Measurements from ENCODE around the gene EHMT1.
"Not testable (repeated sequence)": the region's sequence is repeated elsewhere in the genome, so short reads cannot be mapped to it uniquely, and the experiment has no call there.

EHMT1 gene

GRCh38 chr9:137878146-137878941, 259.5 kb downstream of the EHMT1 start:
- Mint-ChIP-seq H3K4me3 (no peak overlapping the region), H3K27me3 (ENCODE audit: low read depth) (peaks cover 5% of the 10 kb centered on the region), H3K9me3 (no peaks in the 10 kb centered on the region), H3K27ac (no peak overlapping the region), H3K36me3 (ENCODE audit: low read depth) (no peaks in the 10 kb centered on the region), H3K4me1 (ENCODE audit: low read depth) (peaks cover 2% of the 10 kb centered on the region)

GRCh38 chr9:137879052-137879451, 260.2 kb downstream of the EHMT1 start:
- H3K36me3 Mint-ChIP-seq (ENCODE audit: low read depth), result no peaks in the 10 kb centered on the region
- no peak overlapping the region for H3K4me3 Mint-ChIP-seq
- peaks cover 2% of the 10 kb centered on the region for H3K4me1 Mint-ChIP-seq (ENCODE audit: low read depth)
- H3K27ac Mint-ChIP-seq, result no peak overlapping the region
- peaks cover 5% of the 10 kb centered on the region for H3K27me3 Mint-ChIP-seq (ENCODE audit: low read depth)
- no peaks in the 10 kb centered on the region for H3K9me3 Mint-ChIP-seq

GRCh38 chr9:137879566-137880150, 260.9 kb downstream of the EHMT1 start:
- Mint-ChIP-seq H3K36me3 (ENCODE audit: low read depth) (no peaks in the 10 kb centered on the region), H3K4me1 (ENCODE audit: low read depth) (peaks cover 2% of the 10 kb centered on the region), H3K4me3 (no peak overlapping the region), H3K27me3 (ENCODE audit: low read depth) (peaks cover 5% of the 10 kb centered on the region), H3K27ac (no peak overlapping the region), H3K9me3 (no peaks in the 10 kb centered on the region)

GRCh38 chr9:137880160-137880975, 261.6 kb downstream of the EHMT1 start:
- H3K27me3 Mint-ChIP-seq (ENCODE audit: low read depth), result peaks cover 5% of the 10 kb centered on the region
- no peak overlapping the region for H3K27ac Mint-ChIP-seq
- no peaks in the 10 kb centered on the region for H3K9me3 Mint-ChIP-seq
- H3K36me3 Mint-ChIP-seq (ENCODE audit: low read depth), result no peaks in the 10 kb centered on the region
- peaks cover 2% of the 10 kb centered on the region for H3K4me1 Mint-ChIP-seq (ENCODE audit: low read depth)
- no peak overlapping the region for H3K4me3 Mint-ChIP-seq

- no peaks in the 10 kb centered on the region for H3K36me3 Mint-ChIP-seq (ENCODE audit: low read depth)
- H3K9me3 Mint-ChIP-seq, result no peaks in the 10 kb centered on the region
- H3K27me3 Mint-ChIP-seq (ENCODE audit: low read depth), result peaks cover 5% of the 10 kb centered on the region
- no peak overlapping the region for H3K4me3 Mint-ChIP-seq
- no peak overlapping the region for H3K27ac Mint-ChIP-seq
- peaks cover 2% of the 10 kb centered on the region for H3K4me1 Mint-ChIP-seq (ENCODE audit: low read depth)
These were observed 262.2 kb downstream of the EHMT1 start for GRCh38 chr9:137880976-137881530.

- Mint-ChIP-seq H3K4me1 (ENCODE audit: low read depth) (no peaks in the 10 kb centered on the region), H3K27ac (no peak overlapping the region), H3K4me3 (no peak overlapping the region), H3K36me3 (ENCODE audit: low read depth) (no peaks in the 10 kb centered on the region), H3K9me3 (no peaks in the 10 kb centered on the region), H3K27me3 (ENCODE audit: low read depth) (no peaks in the 10 kb centered on the region)
These were observed 263.0 kb downstream of the EHMT1 start for GRCh38 chr9:137881591-137882505.

- H3K4me1 Mint-ChIP-seq (ENCODE audit: low read depth), result no peaks in the 10 kb centered on the region
- H3K27ac Mint-ChIP-seq, result no peak overlapping the region
- no peaks in the 10 kb centered on the region for H3K27me3 Mint-ChIP-seq (ENCODE audit: low read depth)
- H3K9me3 Mint-ChIP-seq, result no peaks in the 10 kb centered on the region
- H3K4me3 Mint-ChIP-seq, result no peak overlapping the region
- H3K36me3 Mint-ChIP-seq (ENCODE audit: low read depth), result no peaks in the 10 kb centered on the region
These were observed 263.7 kb downstream of the EHMT1 start for GRCh38 chr9:137882506-137882821.

- not testable (repeated sequence) for H3K9me3 Mint-ChIP-seq; H3K4me1 Mint-ChIP-seq (ENCODE audit: low read depth); H3K27me3 Mint-ChIP-seq (ENCODE audit: low read depth); H3K4me3 Mint-ChIP-seq; H3K27ac Mint-ChIP-seq; H3K36me3 Mint-ChIP-seq (ENCODE audit: low read depth)
These were observed 265.2 kb downstream of the EHMT1 start for GRCh38 chr9:137883977-137884376.

- not testable (repeated sequence) for H3K4me3 Mint-ChIP-seq; H3K9me3 Mint-ChIP-seq; H3K27ac Mint-ChIP-seq; H3K4me1 Mint-ChIP-seq (ENCODE audit: low read depth); H3K27me3 Mint-ChIP-seq (ENCODE audit: low read depth); H3K36me3 Mint-ChIP-seq (ENCODE audit: low read depth)
These were observed 265.7 kb downstream of the EHMT1 start for GRCh38 chr9:137884547-137884946.

- H3K4me3 Mint-ChIP-seq; H3K27me3 Mint-ChIP-seq (ENCODE audit: low read depth); H3K9me3 Mint-ChIP-seq; H3K36me3 Mint-ChIP-seq (ENCODE audit: low read depth); H3K27ac Mint-ChIP-seq; H3K4me1 Mint-ChIP-seq (ENCODE audit: low read depth): not testable (repeated sequence)
These were observed 266.3 kb downstream of the EHMT1 start for GRCh38 chr9:137885121-137885520.

Measured in T-helper 1 cell treated with Interleukin-12 subunit alpha and Interleukin-12 subunit beta and Interleukin-4 antibody, amounts not matched to agents 30 μg/mL and 1 μg/mL, for 36 hours (primary cell).